Mesenchymal stem cell (in vitro differentiated cells and primary cell): ENCODE results near the gene TUBD1.

Experiments used
- DNase-seq: peaks from one replicate; pipeline ENCODE4 v3.0.0-alpha.2; 2013
- H2AFZ ChIP-seq: one replicate; pipeline ENCODE4 v1.6.1; 2013; ENCODE audit warnings: low read depth, mild to moderate bottlenecking, control low read depth, inconsistent platforms, low read length, moderate library complexity
- H2AK5ac ChIP-seq: 2 replicates; pipeline ENCODE4 v1.6.1; 2013; ENCODE audit warnings: low read length, moderate library complexity, mild to moderate bottlenecking, inconsistent platforms; ENCODE audit not compliant: severe bottlenecking
- H2BK120ac ChIP-seq: one replicate; pipeline ENCODE4 v1.6.1; 2013; ENCODE audit warnings: low read depth, mild to moderate bottlenecking, inconsistent platforms, low read length, moderate library complexity
- H2BK12ac ChIP-seq, 2 experiments: one replicate each; pipeline ENCODE4 v1.6.1; 2013; ENCODE audit warnings: inconsistent platforms in 2 of 2, low read length in 2 of 2, mild to moderate bottlenecking in 2 of 2, moderate library complexity in 2 of 2, control low read depth in 1 of 2
- H2BK15ac ChIP-seq: one replicate; pipeline ENCODE4 v1.6.1; 2013; ENCODE audit warnings: mild to moderate bottlenecking, low read depth, inconsistent platforms; ENCODE audit not compliant: poor library complexity, severe bottlenecking
- H2BK5ac ChIP-seq: 2 replicates; pipeline ENCODE4 v1.6.1; 2013; ENCODE audit warnings: low read depth, mild to moderate bottlenecking, low read length, control low read depth, inconsistent platforms; ENCODE audit not compliant: poor library complexity, severe bottlenecking
- H3K14ac ChIP-seq, 2 experiments: one replicate each; pipeline ENCODE4 v1.6.1; 2013; ENCODE audit warnings: inconsistent platforms in 2 of 2, low read length in 2 of 2, control low read depth in 1 of 2, mild to moderate bottlenecking in 1 of 2, moderate library complexity in 1 of 2
- H3K18ac ChIP-seq, 2 experiments: one replicate each; pipeline ENCODE4 v1.6.1; 2013; ENCODE audit warnings: inconsistent platforms in 2 of 2, low read length in 2 of 2, control low read depth in 1 of 2, low read depth in 1 of 2, mild to moderate bottlenecking in 1 of 2
- H3K23ac ChIP-seq, 2 experiments: one replicate each; pipeline ENCODE4 v1.6.1; 2013; ENCODE audit warnings: inconsistent platforms in 2 of 2, low read length in 2 of 2, mild to moderate bottlenecking in 2 of 2, moderate library complexity in 2 of 2, control low read depth in 1 of 2
- H3K27ac ChIP-seq: 2 replicates; pipeline ENCODE4 v1.5.1; 2013; ENCODE audit warnings: mild to moderate bottlenecking, moderate library complexity, low read length, control low read depth, inconsistent platforms; ENCODE audit not compliant: poor library complexity, severe bottlenecking
- H3K27me3 ChIP-seq, 2 experiments: 2 replicates each; pipeline versions ENCODE4 v1.6.1 to v1.7.0; 2013; ENCODE audit warnings: low read length in 2 of 2, mild to moderate bottlenecking in 2 of 2, moderate library complexity in 2 of 2, control low read depth in 1 of 2, inconsistent platforms in 1 of 2; ENCODE audit not compliant: control insufficient read depth in 1 of 2, insufficient read depth in 1 of 2
- H3K36me3 ChIP-seq, 2 experiments: 2 replicates each; pipeline versions ENCODE4 v1.6.1 to v1.7.0; 2013; ENCODE audit warnings: low read length in 2 of 2, control low read depth in 1 of 2, inconsistent platforms in 1 of 2, low read depth in 1 of 2, mild to moderate bottlenecking in 1 of 2; ENCODE audit not compliant: insufficient read depth in 2 of 2, control insufficient read depth in 1 of 2
- H3K4ac ChIP-seq, 2 experiments: one replicate each; pipeline ENCODE4 v1.6.1; 2013; ENCODE audit warnings: inconsistent platforms in 2 of 2, low read length in 2 of 2, mild to moderate bottlenecking in 2 of 2, moderate library complexity in 2 of 2, control low read depth in 1 of 2, low read depth in 1 of 2
- H3K4me1 ChIP-seq: 2 replicates; pipeline ENCODE4 v1.6.1; 2013; ENCODE audit warnings: low read depth, low read length, control low read depth; ENCODE audit not compliant: control insufficient read depth, insufficient read depth
- H3K4me2 ChIP-seq: 2 replicates; pipeline ENCODE4 v1.6.1; 2013; ENCODE audit warnings: low read length, mild to moderate bottlenecking, inconsistent platforms; ENCODE audit not compliant: poor library complexity, severe bottlenecking
- H3K4me3 ChIP-seq, 2 experiments: 2 replicates each; pipeline versions ENCODE4 v1.5.1 to v1.7.0; 2013; ENCODE audit warnings: low read length in 2 of 2, mild to moderate bottlenecking in 2 of 2, control low read depth in 1 of 2, low read depth in 1 of 2; ENCODE audit not compliant: insufficient read depth in 1 of 2
- H3K79me1 ChIP-seq: replicated peaks from 2 replicates; pipeline ENCODE4 v1.6.1; 2013; ENCODE audit warnings: mild to moderate bottlenecking, control low read depth, low read length, inconsistent platforms; ENCODE audit not compliant: poor library complexity, severe bottlenecking
- H3K9ac ChIP-seq: 2 replicates; pipeline ENCODE4 v1.7.0; 2013; ENCODE audit warnings: mild to moderate bottlenecking, low read length, moderate library complexity
- H3K9me3 ChIP-seq: 2 replicates; pipeline ENCODE4 v1.7.0; 2013; ENCODE audit warnings: mild to moderate bottlenecking, low read length; ENCODE audit not compliant: control insufficient read depth
- H4K8ac ChIP-seq: one replicate; pipeline ENCODE4 v1.6.1; 2013; ENCODE audit warnings: inconsistent platforms, mild to moderate bottlenecking, low read length, moderate library complexity
- H4K91ac ChIP-seq: one replicate; pipeline ENCODE4 v1.6.1; 2013; ENCODE audit warnings: mild to moderate bottlenecking, low read length, inconsistent platforms
- WGBS: methylation state at CpG from one replicate; pipeline ENCODE4 v1.1.7; 2013; ENCODE audit warnings: mixed read lengths; 5-methylcytosine and 5-hydroxymethylcytosine counted together

The TUBD1 gene

GRCh38 chr17:59890720-59891119 lies 2.0 kb downstream of the TUBD1 start:
- H3K14ac ChIP-seq, result no peak overlapping the region
- DNase-seq, result peak; percentile 44
- no peaks in the 10 kb centered on the region for H3K27me3 ChIP-seq
- peaks cover 4% of the 10 kb centered on the region for H3K4me1 ChIP-seq
- H2BK12ac ChIP-seq, result no peak overlapping the region
- no peak overlapping the region for H4K91ac ChIP-seq
- H2BK5ac ChIP-seq, result no peak overlapping the region
- no CpG with 5 or more reads among the region's 2 CpGs for WGBS
- no peak overlapping the region for H3K23ac ChIP-seq
- H2BK15ac ChIP-seq, result no peak overlapping the region
- H3K4me3 ChIP-seq, result no peak overlapping the region
- no peak overlapping the region for H4K8ac ChIP-seq
- no peak overlapping the region for H2AK5ac ChIP-seq
- no peak overlapping the region for H2BK120ac ChIP-seq
- no peak overlapping the region for H2AFZ ChIP-seq
- H3K4ac ChIP-seq, result no peak overlapping the region
- H3K9me3 ChIP-seq, result no peaks in the 10 kb centered on the region
- H3K9ac ChIP-seq, result no peak overlapping the region
- peaks cover 2 to 3% of the 10 kb centered on the region in 2 experiments for H3K36me3 ChIP-seq
- no peak overlapping the region for H3K18ac ChIP-seq
- no peak overlapping the region for H3K27ac ChIP-seq
- no peak overlapping the region for H3K4me2 ChIP-seq
- H3K79me1 ChIP-seq, result peaks cover 11% of the 10 kb centered on the region

DNA sequence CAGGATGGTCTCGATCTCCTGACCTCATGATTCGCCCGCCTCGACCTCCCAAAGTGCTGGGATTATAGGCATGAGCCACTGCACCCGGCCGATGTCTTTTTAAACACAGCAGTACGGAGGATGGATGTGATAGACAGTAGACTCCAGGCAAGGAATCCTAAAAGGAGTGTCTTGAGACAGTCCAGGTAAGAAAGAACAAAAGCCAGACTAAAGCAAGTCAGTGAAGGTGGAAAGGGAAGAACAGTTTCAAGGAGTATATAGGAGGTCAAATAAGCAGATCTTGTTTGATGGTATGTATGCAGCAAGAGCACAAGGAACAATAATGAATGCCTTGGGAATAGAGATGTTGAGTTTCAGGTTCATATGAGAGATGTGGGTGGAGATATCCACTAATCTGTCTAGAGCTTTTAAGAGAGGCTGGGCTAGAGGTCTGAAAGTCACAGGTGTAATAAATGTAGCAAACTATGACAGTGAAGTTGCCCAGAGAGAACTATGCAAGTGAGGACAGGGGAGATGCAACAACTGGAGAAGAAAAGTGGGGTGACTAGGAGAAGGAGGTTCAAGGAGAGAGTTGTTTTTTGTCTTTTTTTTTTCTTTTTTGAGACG lies 4.5 kb downstream of the TUBD1 start:
- H3K36me3 ChIP-seq, result peaks cover 14 to 16% of the 10 kb centered on the region in 2 experiments
- H3K18ac ChIP-seq, result no peak overlapping the region
- H3K4me1 ChIP-seq, result peaks cover 3% of the 10 kb centered on the region
- H3K4me3 ChIP-seq, result no peak overlapping the region
- no peak overlapping the region for H4K8ac ChIP-seq
- H2AK5ac ChIP-seq, result no peak overlapping the region
- no peak for DNase-seq
- no peak overlapping the region for H2BK5ac ChIP-seq
- no peaks in the 10 kb centered on the region for H3K27me3 ChIP-seq
- WGBS, result 98% methylated on average over 7 of the region's 8 CpGs
- peaks cover 14% of the 10 kb centered on the region for H3K79me1 ChIP-seq
- no peaks in the 10 kb centered on the region for H3K9me3 ChIP-seq
- H2BK15ac ChIP-seq, result no peak overlapping the region
- H3K4me2 ChIP-seq, result no peak overlapping the region
- no peak overlapping the region for H2BK12ac ChIP-seq
- no peak overlapping the region for H3K14ac ChIP-seq
- no peak overlapping the region for H3K27ac ChIP-seq
- H2BK120ac ChIP-seq, result no peak overlapping the region
- no peak overlapping the region for H3K23ac ChIP-seq
- H2AFZ ChIP-seq, result no peak overlapping the region
- no peak overlapping the region for H4K91ac ChIP-seq
- H3K4ac ChIP-seq, result no peak overlapping the region
- H3K9ac ChIP-seq, result no peak overlapping the region

DNA sequence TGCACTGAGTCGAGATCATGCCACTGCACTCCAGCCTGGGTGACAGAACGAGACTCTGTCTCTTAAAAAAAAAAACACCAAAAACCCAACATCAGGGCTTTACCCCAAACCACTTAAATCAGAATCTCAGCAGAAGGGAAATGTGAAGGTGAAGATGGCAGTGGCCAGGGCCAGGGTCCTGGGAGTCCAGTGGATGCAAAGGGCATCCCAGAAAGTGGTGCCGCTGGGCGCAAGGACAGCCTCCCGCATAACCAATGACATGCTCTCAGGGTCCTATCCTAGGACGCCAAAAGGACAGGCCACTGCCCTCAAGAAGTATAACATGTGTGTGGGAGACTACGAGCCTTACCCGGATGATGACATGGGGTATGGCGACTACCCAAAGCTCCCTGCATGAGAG lies 7.9 kb downstream of the TUBD1 start:
- Histone ChIP-seq H3K4me2 (no peak overlapping the region), H3K79me1 (peaks cover 8% of the 10 kb centered on the region), H2BK12ac (no peak overlapping the region), H2BK5ac (no peak overlapping the region), H3K36me3 (peaks cover 14 to 16% of the 10 kb centered on the region in 2 experiments), H3K4me1 (no peaks in the 10 kb centered on the region), H4K91ac (no peak overlapping the region), H2AK5ac (no peak overlapping the region), H2BK120ac (no peak overlapping the region), H3K27ac (no peak overlapping the region), H3K14ac (no peak overlapping the region), H3K23ac (no peak overlapping the region), H3K27me3 (no peaks in the 10 kb centered on the region), H2BK15ac (no peak overlapping the region), H3K18ac (no peak overlapping the region), H4K8ac (no peak overlapping the region), H3K9ac (no peak overlapping the region), H3K4me3 (no peak overlapping the region), H2AFZ (no peak overlapping the region), H3K4ac (no peak overlapping the region), H3K9me3 (no peaks in the 10 kb centered on the region)
- 98% methylated on average over 7 of the region's 9 CpGs for WGBS
- no peak for DNase-seq

- Histone ChIP-seq H2BK12ac (no peak overlapping the region), H2BK5ac (no peak overlapping the region), H4K91ac (no peak overlapping the region), H3K4me2 (no peak overlapping the region), H3K4me1 (no peaks in the 10 kb centered on the region), H3K9ac (no peak overlapping the region), H3K27me3 (no peaks in the 10 kb centered on the region), H3K79me1 (peaks cover 5% of the 10 kb centered on the region), H3K27ac (no peak overlapping the region), H3K9me3 (no peaks in the 10 kb centered on the region), H2BK15ac (no peak overlapping the region), H3K14ac (no peak overlapping the region), H3K36me3 (peaks cover 13 to 20% of the 10 kb centered on the region in 2 experiments), H3K4me3 (no peak overlapping the region), H2AK5ac (no peak overlapping the region), H2BK120ac (no peak overlapping the region), H4K8ac (no peak overlapping the region), H3K4ac (no peak overlapping the region), H3K23ac (no peak overlapping the region), H3K18ac (no peak overlapping the region), H2AFZ (no peak overlapping the region)
- WGBS, result no CpG with 5 or more reads among the region's 3 CpGs
- no peak for DNase-seq
Observed at GRCh38 chr17:59878624-59879023, 14.1 kb downstream of the TUBD1 start.
